KOPT-K1 (cell line): ENCODE measurements around the gene SOBP.
"Not testable (repeated sequence)": the region's sequence is repeated elsewhere in the genome, so short reads cannot be mapped to it uniquely, and the experiment has no call there.

Experiments
- H3K27ac ChIP-seq: fragments of 200-600 bp; sonication (generic); 2 replicates; pipeline ENCODE4 v1.5.1; 2016; ENCODE audit warnings: antibody characterized with exemption, mild to moderate bottlenecking, low read depth, low read length; ENCODE audit not compliant: poor library complexity, severe bottlenecking
- H3K36me3 ChIP-seq: fragments of 200-600 bp; sonication (generic); 2 replicates; pipeline ENCODE4 v1.5.1; 2017; ENCODE audit warnings: antibody characterized with exemption, mild to moderate bottlenecking, low read length, moderate library complexity; ENCODE audit not compliant: insufficient read depth
- H3K9me3 ChIP-seq: fragments of 200-600 bp; sonication (generic); 2 replicates; pipeline ENCODE4 v1.5.1; 2017; ENCODE audit warnings: antibody characterized with exemption, low read length, mild to moderate bottlenecking; ENCODE audit not compliant: insufficient read depth, poor library complexity, severe bottlenecking

The SOBP gene

GRCh38 chr6:107495971-107496370 is 6.1 kb downstream of the SOBP start:
- Histone ChIP-seq H3K27ac (no peak overlapping the region), H3K36me3 (no peaks in the 10 kb centered on the region; the same call in 1 of the 2 replicates), H3K9me3 (no peaks in the 10 kb centered on the region)

- Histone ChIP-seq H3K36me3 (no peaks in the 10 kb centered on the region; the same call in 1 of the 2 replicates), H3K27ac (no peak overlapping the region), H3K9me3 (no peaks in the 10 kb centered on the region)
Measured at GRCh38 chr6:107496892-107497684, 7.2 kb downstream of the SOBP start.

DNA sequence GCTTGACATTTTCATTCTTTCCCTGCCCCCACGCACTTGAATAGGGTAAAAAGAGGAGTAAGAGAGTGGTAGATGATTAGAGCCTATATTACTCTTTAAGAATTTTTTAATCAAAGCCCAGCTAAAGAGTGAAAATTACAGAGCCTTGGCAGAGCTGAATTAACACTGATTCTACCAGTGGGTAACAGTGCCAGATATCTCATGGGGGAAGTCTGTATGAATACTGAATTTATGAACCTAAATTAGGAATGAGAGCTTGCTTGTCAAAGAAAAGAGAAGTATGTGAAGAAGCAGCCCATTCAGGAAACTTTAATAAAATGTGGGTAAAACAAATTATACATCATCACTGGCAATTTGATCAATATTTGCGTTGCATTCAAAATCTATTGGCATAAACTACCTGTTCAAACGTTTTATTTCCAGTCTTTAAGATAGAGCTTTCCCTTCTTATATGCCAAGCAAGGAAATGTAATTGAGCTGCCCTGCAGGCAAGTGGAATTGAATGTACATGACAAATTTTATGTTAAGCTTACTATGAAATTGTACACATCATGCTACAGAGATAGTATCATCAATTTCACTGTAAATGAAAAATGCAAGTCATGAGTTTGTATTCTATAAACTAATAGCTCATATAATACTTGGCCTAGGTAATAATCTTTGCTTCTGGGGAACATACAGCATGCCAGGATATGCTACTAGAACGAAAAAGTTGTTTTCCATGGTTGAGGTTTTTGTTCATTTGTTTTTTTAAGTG is 14.5 kb downstream of the SOBP start:
- Histone ChIP-seq H3K36me3 (peaks cover 31% of the 10 kb centered on the region), H3K27ac (no peak overlapping the region), H3K9me3 (no peaks in the 10 kb centered on the region)

DNA sequence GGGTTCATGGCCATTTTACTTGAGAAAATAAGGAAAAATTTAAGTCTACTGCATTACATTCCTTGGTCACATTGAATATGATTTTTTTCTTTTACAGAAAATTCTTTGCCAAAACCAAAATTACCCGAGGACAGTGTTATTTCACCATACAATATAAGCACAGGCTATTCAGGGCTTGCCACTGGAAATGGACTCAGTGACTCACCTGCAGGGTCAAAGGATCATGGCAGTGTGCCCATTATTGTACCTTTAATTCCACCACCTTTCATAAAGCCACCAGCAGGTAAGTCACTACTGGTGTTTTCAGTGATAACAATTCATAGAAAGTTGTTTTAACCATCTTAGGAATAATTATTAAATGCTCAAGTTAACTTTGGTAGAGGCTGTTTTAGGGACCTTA is 16.2 kb downstream of the SOBP start:
- Histone ChIP-seq H3K27ac (no peak overlapping the region), H3K9me3 (no peaks in the 10 kb centered on the region), H3K36me3 (peaks cover 36% of the 10 kb centered on the region)

DNA sequence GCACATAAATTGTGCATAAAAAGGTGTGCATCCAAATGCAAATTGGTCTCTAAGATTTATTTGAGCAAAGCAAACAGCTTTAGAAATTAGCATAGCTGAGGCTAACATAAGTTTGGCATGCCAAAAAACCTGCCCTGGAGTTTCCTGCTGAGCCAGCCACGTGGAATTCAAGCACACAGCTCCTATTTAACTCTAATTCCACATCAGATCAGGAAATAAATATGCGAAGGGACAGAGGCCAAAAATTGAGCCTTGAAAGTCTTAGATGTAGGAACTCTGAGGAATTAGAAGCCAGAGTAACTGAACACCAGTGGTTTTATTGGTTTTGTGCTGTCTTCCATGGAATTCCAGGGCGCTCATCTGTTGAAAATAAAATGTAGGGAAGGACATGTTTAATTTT is 19.6 kb downstream of the SOBP start:
- no peak overlapping the region for H3K27ac ChIP-seq
- peaks cover 44% of the 10 kb centered on the region for H3K36me3 ChIP-seq
- no peaks in the 10 kb centered on the region for H3K9me3 ChIP-seq

GRCh38 chr6:107510108-107510507 is 20.2 kb downstream of the SOBP start:
- Histone ChIP-seq H3K27ac (no peak overlapping the region), H3K36me3 (peaks cover 47% of the 10 kb centered on the region), H3K9me3 (peaks cover 4% of the 10 kb centered on the region)

- H3K9me3 ChIP-seq = peaks cover 18% of the 10 kb centered on the region
- H3K36me3 ChIP-seq = peaks cover 52% of the 10 kb centered on the region
- H3K27ac ChIP-seq = no peak overlapping the region
Measured at GRCh38 chr6:107511511-107511993, 21.6 kb downstream of the SOBP start.

DNA sequence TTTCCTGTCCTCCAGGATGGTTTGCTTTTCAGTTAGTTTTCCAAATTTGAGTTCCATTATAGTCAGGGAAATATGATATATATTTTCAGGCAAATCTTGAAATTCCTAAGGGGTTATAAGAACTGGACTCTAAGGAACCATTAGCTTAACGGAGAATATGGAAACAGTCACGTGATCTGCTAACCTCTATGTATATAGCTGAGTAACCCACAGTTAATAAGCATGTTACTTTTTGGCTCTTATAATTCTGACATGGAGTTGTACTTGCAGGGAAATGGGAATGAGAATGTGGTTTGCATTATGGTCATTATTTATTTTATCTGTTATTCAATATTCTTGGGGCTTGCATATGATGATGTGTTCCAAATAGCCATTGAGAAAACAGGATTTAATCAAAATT is 23.3 kb downstream of the SOBP start:
- Histone ChIP-seq H3K9me3 (peaks cover 24% of the 10 kb centered on the region), H3K36me3 (peaks cover 44% of the 10 kb centered on the region)

DNA sequence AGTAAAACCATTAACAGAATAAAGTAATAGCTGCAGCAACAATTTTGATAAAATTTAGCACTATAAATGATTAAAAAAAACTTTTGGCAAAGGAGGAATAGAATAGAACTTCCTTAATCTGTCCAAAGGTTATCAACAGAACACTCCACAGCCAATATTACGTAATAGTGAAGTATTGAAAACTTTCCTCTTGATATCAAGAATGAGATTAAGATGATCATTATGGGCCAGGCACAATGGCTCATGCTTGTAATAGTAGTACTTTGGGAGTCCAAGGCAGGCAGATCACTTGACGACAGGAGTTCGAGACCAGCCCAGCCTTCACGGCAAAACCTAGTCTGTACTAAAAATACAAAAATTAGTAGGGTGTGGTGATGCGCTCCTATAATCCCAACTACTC is 26.0 kb downstream of the SOBP start:
- Histone ChIP-seq H3K36me3 (peaks cover 32% of the 10 kb centered on the region), H3K27ac (no peak overlapping the region), H3K9me3 (peaks cover 24% of the 10 kb centered on the region)

More for the DNA sequence above, 23.3 kb downstream of the SOBP start:
- H3K27ac ChIP-seq = no peak overlapping the region

GRCh38 chr6:107517274-107517673 is 27.4 kb downstream of the SOBP start:
- peaks cover 32% of the 10 kb centered on the region for H3K36me3 ChIP-seq
- peaks cover 24% of the 10 kb centered on the region for H3K9me3 ChIP-seq
- H3K27ac ChIP-seq = no peak overlapping the region

- Histone ChIP-seq H3K36me3 (peaks cover 26% of the 10 kb centered on the region), H3K9me3 (peaks cover 24% of the 10 kb centered on the region)
- not testable (repeated sequence) for H3K27ac ChIP-seq
Measured at GRCh38 chr6:107519224-107519623, 29.3 kb downstream of the SOBP start.

- peaks cover 21% of the 10 kb centered on the region for H3K36me3 ChIP-seq
- H3K27ac ChIP-seq = not testable (repeated sequence)
- peaks cover 15% of the 10 kb centered on the region for H3K9me3 ChIP-seq
Measured at GRCh38 chr6:107520706-107521105, 30.8 kb downstream of the SOBP start.

DNA sequence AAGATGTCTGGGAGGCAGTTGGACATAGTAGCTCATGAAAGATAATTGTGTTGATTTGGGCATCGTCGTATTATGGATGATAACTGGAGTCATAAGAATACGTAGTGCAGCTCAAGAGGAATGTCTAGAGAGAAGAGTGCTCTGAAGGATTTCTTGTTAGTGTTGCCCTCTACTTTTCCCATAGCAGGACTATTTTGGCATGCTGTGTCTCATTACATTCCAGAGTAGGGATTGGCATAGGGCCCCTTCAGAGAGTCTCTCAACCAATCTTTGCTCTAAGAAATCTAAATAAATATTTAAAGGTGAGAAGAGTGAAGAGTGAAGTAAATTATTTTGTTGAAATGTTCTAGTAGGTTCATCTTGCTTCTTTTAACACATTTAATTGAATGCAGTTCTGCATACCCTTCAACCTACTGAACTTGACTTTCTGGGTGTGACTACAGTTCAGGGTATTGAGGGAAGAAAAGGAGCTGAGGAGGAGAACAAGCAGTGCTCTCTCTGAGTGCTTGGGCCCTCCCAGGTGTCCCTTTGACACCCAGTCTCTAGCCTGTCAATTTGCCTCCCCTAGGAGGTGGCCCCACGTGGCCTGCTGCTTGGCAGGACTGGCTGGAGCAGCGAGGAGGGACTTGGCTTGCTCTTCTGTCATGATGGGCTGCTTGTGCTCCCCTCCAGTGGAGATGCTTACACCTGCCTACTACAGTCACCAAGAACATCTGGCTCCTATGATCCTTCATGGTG is 33.3 kb downstream of the SOBP start:
- Histone ChIP-seq H3K9me3 (no peaks in the 10 kb centered on the region), H3K36me3 (peaks cover 10% of the 10 kb centered on the region; the same call in 1 of the 2 replicates), H3K27ac (no peak overlapping the region)

GRCh38 chr6:107523794-107524193 is 33.9 kb downstream of the SOBP start:
- Histone ChIP-seq H3K36me3 (peaks cover 10% of the 10 kb centered on the region; the same call in 1 of the 2 replicates), H3K27ac (no peak overlapping the region), H3K9me3 (no peaks in the 10 kb centered on the region)

- Histone ChIP-seq H3K36me3 (peaks cover 10% of the 10 kb centered on the region; the same call in 1 of the 2 replicates), H3K9me3 (no peaks in the 10 kb centered on the region), H3K27ac (no peak overlapping the region)
Measured at GRCh38 chr6:107524626-107525025, 34.7 kb downstream of the SOBP start.
